ENCODE results near the gene MEX3A.

The MEX3A gene

DNA sequence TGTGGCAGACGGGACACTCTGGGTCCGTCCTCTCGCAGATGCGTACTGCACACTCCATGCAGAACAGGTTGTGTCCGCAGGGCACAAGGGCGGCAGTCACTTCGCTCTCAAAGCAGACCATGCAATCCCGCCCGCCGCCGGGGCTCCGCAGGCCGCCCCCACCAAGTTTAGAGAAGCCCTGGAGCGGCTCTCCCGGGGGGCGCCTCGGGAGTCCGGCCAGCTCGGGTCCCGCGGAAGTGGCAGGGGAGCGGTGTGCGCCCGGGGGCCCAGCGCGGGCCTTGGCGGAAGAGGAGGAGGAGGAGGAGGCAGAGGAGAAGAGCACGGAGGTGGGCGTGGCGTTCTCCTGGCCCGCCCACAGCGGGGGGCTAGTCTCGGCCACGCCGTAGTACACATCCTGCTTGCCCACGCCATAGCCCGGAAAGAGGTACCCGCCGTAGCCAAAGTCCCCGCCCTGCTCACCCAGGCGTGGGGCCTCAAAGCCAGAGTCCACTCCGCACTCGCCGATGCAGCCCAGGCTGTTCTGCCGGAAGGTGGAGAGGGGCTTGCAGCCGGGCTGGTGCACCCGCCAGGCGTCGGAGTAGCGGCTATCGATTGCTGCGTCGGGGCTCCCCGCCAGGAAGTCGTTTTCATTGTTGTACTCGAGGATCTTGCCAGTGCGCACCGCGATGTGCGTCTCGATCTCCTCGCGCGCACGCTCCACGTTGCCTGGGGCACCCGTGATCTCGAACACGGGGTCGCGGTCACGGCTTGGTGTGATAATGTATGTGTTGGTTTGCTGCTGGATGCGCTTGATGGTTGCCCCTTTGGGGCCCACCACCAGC lies 5.4 kb downstream of the MEX3A start:
- peak overlapping the region; percentile 12; the same call in 1 of the 2 replicates for H3K4me3 ChIP-seq (replicated peaks; ENCODE audit: low read depth, low read length)
- DNase-seq (ENCODE audit: extremely low read depth, low read depth), result no peak
- TF ChIP-seq, protein P1, sequence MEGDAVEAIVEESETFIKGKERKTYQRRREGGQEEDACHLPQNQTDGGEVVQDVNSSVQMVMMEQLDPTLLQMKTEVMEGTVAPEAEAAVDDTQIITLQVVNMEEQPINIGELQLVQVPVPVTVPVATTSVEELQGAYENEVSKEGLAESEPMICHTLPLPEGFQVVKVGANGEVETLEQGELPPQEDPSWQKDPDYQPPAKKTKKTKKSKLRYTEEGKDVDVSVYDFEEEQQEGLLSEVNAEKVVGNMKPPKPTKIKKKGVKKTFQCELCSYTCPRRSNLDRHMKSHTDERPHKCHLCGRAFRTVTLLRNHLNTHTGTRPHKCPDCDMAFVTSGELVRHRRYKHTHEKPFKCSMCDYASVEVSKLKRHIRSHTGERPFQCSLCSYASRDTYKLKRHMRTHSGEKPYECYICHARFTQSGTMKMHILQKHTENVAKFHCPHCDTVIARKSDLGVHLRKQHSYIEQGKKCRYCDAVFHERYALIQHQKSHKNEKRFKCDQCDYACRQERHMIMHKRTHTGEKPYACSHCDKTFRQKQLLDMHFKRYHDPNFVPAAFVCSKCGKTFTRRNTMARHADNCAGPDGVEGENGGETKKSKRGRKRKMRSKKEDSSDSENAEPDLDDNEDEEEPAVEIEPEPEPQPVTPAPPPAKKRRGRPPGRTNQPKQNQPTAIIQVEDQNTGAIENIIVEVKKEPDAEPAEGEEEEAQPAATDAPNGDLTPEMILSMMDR (IDR thresholded peaks at IDR 0.05; ENCODE audit: low read depth, low read length, missing control alignments), result no peak

DNA sequence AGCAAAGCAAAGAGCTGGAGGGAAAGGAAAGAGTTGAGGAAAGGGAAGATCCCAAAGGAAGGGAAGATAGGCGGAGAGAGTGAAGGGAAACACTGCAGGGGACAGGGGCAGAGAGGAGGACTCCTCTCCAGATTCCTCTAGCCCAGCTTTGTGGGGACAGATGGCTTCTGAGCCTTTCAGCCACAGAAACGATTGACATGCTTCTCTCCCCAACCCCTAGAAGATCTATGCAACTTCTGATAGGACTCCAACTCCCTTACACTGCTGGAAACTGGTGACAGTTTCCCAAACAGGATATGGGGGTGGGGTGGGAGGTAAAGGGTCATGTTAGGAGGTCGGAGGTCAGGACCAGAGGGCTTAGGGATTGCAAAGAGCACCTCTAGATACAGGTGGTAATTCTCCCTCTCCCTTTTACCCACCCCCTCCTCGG lies 6.5 kb downstream of the MEX3A start:
- H3K4me3 ChIP-seq (replicated peaks; ENCODE audit: low read depth, low read length), result no peak overlapping the region
- no peak for DNase-seq (ENCODE audit: extremely low read depth, low read depth)
- TF ChIP-seq, protein P1 (IDR thresholded peaks at IDR 0.05; ENCODE audit: low read depth, low read length, missing control alignments), result no peak

DNA sequence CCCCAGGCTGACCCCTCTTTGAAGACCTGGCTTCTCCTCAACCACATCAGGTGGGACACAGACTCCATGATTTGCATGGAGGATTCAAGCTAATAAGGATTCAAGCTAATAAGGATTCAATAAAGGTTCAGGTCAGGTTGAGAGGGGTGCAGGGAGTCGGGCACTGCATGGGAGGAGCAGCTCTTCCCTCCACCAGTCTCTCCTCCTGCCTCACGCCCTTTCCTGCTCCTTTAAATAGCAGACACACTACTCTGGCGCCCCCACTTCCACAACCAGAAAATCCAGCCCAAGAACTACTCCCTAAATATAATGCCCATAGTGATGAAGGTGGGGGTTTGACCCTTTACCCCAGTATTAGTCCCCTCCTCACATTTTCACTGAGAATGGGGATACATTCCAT lies 7.1 kb downstream of the MEX3A start:
- TF ChIP-seq, protein P1 (IDR thresholded peaks at IDR 0.05; ENCODE audit: low read depth, low read length, missing control alignments), result no peak
- no peak overlapping the region for H3K4me3 ChIP-seq (replicated peaks; ENCODE audit: low read depth, low read length)
- no peak for DNase-seq (ENCODE audit: extremely low read depth, low read depth)

DNA sequence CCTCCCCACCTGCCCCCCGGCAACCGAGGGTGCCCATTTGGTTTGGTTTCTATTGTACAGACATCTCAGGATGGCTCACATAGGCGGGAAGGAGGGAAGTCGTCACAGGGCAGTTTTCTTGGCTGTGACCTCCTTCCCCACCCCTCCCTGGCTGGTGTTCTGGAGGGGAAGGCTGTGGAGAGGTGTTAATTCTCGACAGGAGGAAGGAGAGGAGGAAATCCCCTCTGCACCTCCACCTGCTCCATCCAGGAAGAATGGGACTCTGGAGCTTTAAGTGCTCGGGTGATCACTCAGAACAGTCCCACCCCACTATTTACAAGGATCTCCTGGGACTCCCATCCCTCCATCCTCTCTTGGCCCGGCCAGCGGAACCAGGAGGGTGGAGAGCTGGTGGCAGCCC lies 7.6 kb downstream of the MEX3A start:
- H3K4me3 ChIP-seq (replicated peaks; ENCODE audit: low read depth, low read length), result no peak overlapping the region
- no peak for DNase-seq (ENCODE audit: extremely low read depth, low read depth)

DNA sequence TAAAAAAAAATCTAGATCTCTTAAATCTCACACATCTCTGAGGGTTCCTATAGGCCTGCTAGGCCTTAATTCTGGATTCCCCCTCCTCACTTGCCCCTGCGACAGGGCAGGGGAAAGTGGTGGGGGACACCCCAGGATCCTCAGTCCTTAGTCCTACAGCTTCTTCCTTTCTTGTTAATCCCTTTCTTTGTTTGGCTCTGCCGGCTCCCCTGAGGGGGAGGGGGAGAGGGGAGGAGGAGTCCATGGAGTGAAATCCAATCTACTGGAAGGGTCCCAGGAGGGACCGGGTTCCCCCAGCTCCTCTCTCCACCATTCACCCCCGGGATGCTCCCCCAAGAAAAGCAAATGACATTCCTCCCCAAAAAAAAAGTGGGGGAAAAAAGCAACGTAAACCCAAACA lies 8.5 kb downstream of the MEX3A start:
- TF ChIP-seq, protein P1 (IDR thresholded peaks at IDR 0.05; ENCODE audit: low read depth, low read length, missing control alignments), result no peak
- no peak overlapping the region for H3K4me3 ChIP-seq (replicated peaks; ENCODE audit: low read depth, low read length)
- no peak for DNase-seq (ENCODE audit: extremely low read depth, low read depth)

More for the DNA sequence above, 7.6 kb downstream of the MEX3A start:
- TF ChIP-seq, protein P1 (IDR thresholded peaks at IDR 0.05; ENCODE audit: low read depth, low read length, missing control alignments), result no peak

DNA sequence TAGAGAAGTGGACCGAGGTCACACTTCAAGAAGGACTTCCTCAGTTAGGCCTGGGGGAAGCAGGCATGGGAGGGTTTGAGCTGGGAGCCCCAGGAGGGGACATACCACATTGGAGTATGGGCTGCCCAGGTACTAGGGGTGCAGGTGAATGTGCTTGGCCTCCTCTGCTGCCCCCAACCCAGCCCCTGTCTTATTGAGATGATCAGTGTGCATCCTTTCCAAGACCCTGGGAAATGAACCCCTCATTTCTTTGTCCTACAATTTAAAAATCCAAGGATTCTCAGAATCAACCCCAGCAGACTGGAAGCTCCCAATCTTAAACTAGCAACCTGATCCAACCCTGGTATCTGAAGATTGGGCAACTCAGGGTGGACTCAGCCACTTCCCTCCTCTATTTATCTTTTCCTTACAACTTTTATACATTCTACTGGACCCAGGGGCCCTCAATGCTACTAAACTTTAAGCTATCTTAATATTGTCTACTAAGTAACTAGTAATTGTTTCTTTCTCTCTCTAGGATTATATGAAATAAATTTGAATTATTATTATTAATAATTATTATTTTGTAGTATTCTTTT lies 9.1 kb downstream of the MEX3A start:
- TF ChIP-seq, protein P1 (IDR thresholded peaks at IDR 0.05; ENCODE audit: low read depth, low read length, missing control alignments), result no peak
- no peak overlapping the region for H3K4me3 ChIP-seq (replicated peaks; ENCODE audit: low read depth, low read length)
- DNase-seq (ENCODE audit: extremely low read depth, low read depth), result no peak
